HepG2 (cell line): Measurements from ENCODE around the gene KTN1. TPM values are rescaled to one million over a fixed set of nuclear protein-coding genes. Genes with fewer than 3 reads are reported as not detected.

ENCODE experiments used
- ATAC-seq: fragments of 200-7000 bp; cut with Tn5 transposase; 3 replicates; pipeline ENCODE4 v1.9.1; 2020; ENCODE audit warnings: mild to moderate bottlenecking, moderate library complexity
- BruUV-seq: library from RNA; stranded (reverse); fragments of 400-500 nt; replicated peaks from 2 replicates; lab custom pipeline; 2021; lab: Mats Ljungman, UMichigan
- CTCF ChIA-PET: fragments of 300-600 bp; formaldehyde crosslinking; extraction: SDS; loops from one replicate; lab custom pipeline; 2021; ENCODE audit warnings: low total read pairs, inconsistent platforms, low intra/inter-chr PET ratio; lab: Yijun Ruan, JAX
- POLR2A ChIA-PET: fragments of 350-600 bp; sonication (Branson Sonifier 250); formaldehyde crosslinking; loops from one replicate; lab custom pipeline; 2020; ENCODE audit warnings: antibody characterized with exemption, inconsistent platforms; lab: Yijun Ruan, JAX
- DNase-seq: peaks from one replicate; pipeline ENCODE4 v3.0.0-alpha.2; 2015; ENCODE audit warnings: low spot score
- FAIRE-seq: peaks from 3 replicates; lab custom pipeline; 2011; peaks lifted over from hg19 to GRCh38; lab: Jason Lieb, UNC
- H2AFZ ChIP-seq: one replicate; pipeline ENCODE4 v1.6.1; 2011; ENCODE audit warnings: low read length, inconsistent platforms
- H3K27ac ChIP-seq: fragments of 300-600 bp; 3 replicates; pipeline ENCODE4 v1.8.0; 2011; ENCODE audit warnings: mixed run types, mild to moderate bottlenecking, mixed read lengths, low read length, inconsistent platforms; ENCODE audit not compliant: insufficient read depth; ENCODE audit errors: extremely low read length
- H3K27me3 ChIP-seq, 2 experiments: fragments of 200-600 bp in 1 of 2; 2 replicates in 1 of 2; 3 replicates in 1 of 2; pipeline versions ENCODE4 v1.6.0 to v1.8.0; 2011; ENCODE audit warnings: low read length in 2 of 2, mild to moderate bottlenecking in 2 of 2, moderate library complexity in 2 of 2, inconsistent platforms in 1 of 2; ENCODE audit not compliant: insufficient read depth in 2 of 2, control insufficient read depth in 1 of 2
- H3K36me3 ChIP-seq, 2 experiments: fragments of 200-600 bp in 1 of 2; replicated peaks in 1 of 2; 2 replicates in 1 of 2; 3 replicates in 1 of 2; pipeline versions ENCODE4 v1.5.1 to v1.8.0; 2011; ENCODE audit warnings: low read length in 2 of 2, inconsistent platforms in 1 of 2; ENCODE audit not compliant: insufficient read depth in 2 of 2, control insufficient read depth in 1 of 2
- H3K4me1 ChIP-seq: 2 replicates; pipeline ENCODE4 v1.5.1; 2012; ENCODE audit warnings: low read length, inconsistent platforms; ENCODE audit not compliant: insufficient read depth
- H3K4me2 ChIP-seq: 2 replicates; pipeline ENCODE4 v1.6.0; 2011; ENCODE audit warnings: low read depth, low read length, inconsistent platforms
- H3K4me3 ChIP-seq, 3 experiments: fragments of 200-600 bp in 1 of 3; sonication (generic), shearing (Covaris generic) in 1 of 3; replicated peaks in 1 of 3; 2 replicates each; pipeline ENCODE4 v1.5.1; 2011 to 2016; ENCODE audit warnings: low read length in 3 of 3, inconsistent platforms in 2 of 3, low read depth in 2 of 3, mild to moderate bottlenecking in 2 of 3, control low read depth in 1 of 3, mixed read lengths in 1 of 3; ENCODE audit not compliant: insufficient read depth in 1 of 3
- H3K79me2 ChIP-seq: one replicate; pipeline ENCODE4 v1.6.1; 2011; ENCODE audit warnings: low read length, inconsistent platforms; ENCODE audit not compliant: insufficient read depth
- H3K9ac ChIP-seq: 2 replicates; pipeline ENCODE4 v1.6.0; 2011; ENCODE audit warnings: mild to moderate bottlenecking, low read depth, low read length, inconsistent platforms; ENCODE audit not compliant: insufficient read depth
- H3K9me3 ChIP-seq: 2 replicates; pipeline ENCODE4 v1.5.1; 2012; ENCODE audit warnings: mild to moderate bottlenecking, low read length
- H4K20me1 ChIP-seq: 2 replicates; pipeline ENCODE4 v1.6.0; 2011; ENCODE audit warnings: inconsistent platforms, mild to moderate bottlenecking, low read length, moderate library complexity; ENCODE audit not compliant: insufficient read depth
- AHR ChIP-seq: IDR thresholded peaks from 2 replicates; pipeline ENCODE4 v1.6.1; 2018; ENCODE audit warnings: missing genetic modification reagents, missing compliant biosample characterization
- ASH2L ChIP-seq: fragments of 300-600, 200-600 bp; sonication (generic); IDR thresholded peaks from 2 replicates; pipeline ENCODE4 v1.7.0; 2017; ENCODE audit warnings: low read depth, mild to moderate bottlenecking, moderate library complexity, mixed read lengths, low read length; ENCODE audit not compliant: insufficient read length
- EHMT2 ChIP-seq: fragments of 200-600 bp; sonication (generic); IDR thresholded peaks from 2 replicates; pipeline ENCODE4 v1.7.0; 2017; ENCODE audit warnings: antibody characterized with exemption, low read depth, low read length, borderline replicate concordance
- KLF15 ChIP-seq: sonication (generic); formaldehyde crosslinking; IDR thresholded peaks from 2 replicates; pipeline ENCODE4 v1.8.1; 2023; ENCODE audit warnings: borderline replicate concordance, mild to moderate bottlenecking, inconsistent platforms, missing genetic modification reagents, mixed read lengths
- NCOR1 ChIP-seq: fragments of 200-600 bp; sonication (generic); IDR thresholded peaks from 2 replicates; pipeline ENCODE4 v1.7.0; 2017; ENCODE audit warnings: antibody characterized with exemption, low read length, borderline replicate concordance
- NFIC ChIP-seq: IDR thresholded peaks from 2 replicates; pipeline ENCODE4 v1.6.1; 2012; ENCODE audit warnings: mild to moderate bottlenecking, low read length, inconsistent platforms
- ZBTB42 ChIP-seq: sonication (generic); formaldehyde crosslinking; IDR thresholded peaks from 2 replicates; pipeline ENCODE4 v1.5.0; 2020; ENCODE audit warnings: mild to moderate bottlenecking, missing genetic modification reagents
- ZNF552 ChIP-seq: sonication (generic); formaldehyde crosslinking; IDR thresholded peaks from 2 replicates; pipeline ENCODE4 v1.9.0; 2022; ENCODE audit warnings: missing genetic modification reagents, mild to moderate bottlenecking, borderline replicate concordance
- ZNF710 ChIP-seq: sonication (generic); formaldehyde crosslinking; IDR thresholded peaks from 2 replicates; pipeline ENCODE4 v1.5.0; 2020; ENCODE audit warnings: mild to moderate bottlenecking, missing genetic modification reagents, borderline replicate concordance
- WGBS: methylation state at CpG from one replicate; pipeline ENCODE4 v1.1.6; 2017; ENCODE audit warnings: low lambda C conversion rate; 5-methylcytosine and 5-hydroxymethylcytosine counted together
- in situ Hi-C: cut with HindIII; loops from 2 replicates; pipeline ENCODE4 v1.10.0; 2017; ENCODE audit warnings: low pct_unique_long_range_greater_than_20kb; ENCODE audit not compliant: extremely low pct_ligation_motif_present
- intact Hi-C: fragments of 100-400 bp; cut with micrococcal nuclease; formaldehyde crosslinking; loops from one replicate; pipeline ENCODE4 v1.10.0; 2022; ENCODE audit not compliant: unreplicated experiment
- polyA plus RNA-seq, 8 experiments: library from polyadenylated mRNA; depleted of rRNA in 3 of 8; stranded (reverse) in 7 of 8; unstranded in 1 of 8; fragments of >200 nt; fragmentation: Illumina TruSeq in 4 of 8; extraction: Trizol in 4 of 8; gene quantifications; 2 replicates each; pipeline versions ENCODE4 v1.2.1 to v1.2.3, GENCODE V29; 2011 to 2016; ENCODE audit warnings: low read depth in 4 of 8, missing spikeins in 1 of 8, mixed read lengths in 1 of 8; ENCODE audit not compliant: insufficient read depth in 1 of 8
- total RNA-seq, 5 experiments: library from RNA; depleted of rRNA; stranded (reverse); fragments of >200 nt; fragmentation: Illumina TruSeq; extraction: Trizol; gene quantifications; 2 replicates each; pipeline ENCODE4 v1.2.3, GENCODE V29; 2016; ENCODE audit warnings: low read depth in 1 of 5

The KTN1 gene
- total and polyA plus RNA-seq, 2 of the 13 experiments (the other 11 are each of a cell fraction or from before 2014, with no cell fraction given): 60.6 to 169 TPM

GRCh38 chr14:55539975-55540374 lies 40.0 kb upstream of the KTN1 start:
- intact Hi-C loops: no loop called here
- 84% methylated on average over 2 of the region's 2 CpGs for WGBS
- BruUV-seq: no TSS peak

More at GRCh38 chr14:55539975-55540374, 40.0 kb upstream of the KTN1 start:
- TF ChIP-seq ZNF552 (no peak), NCOR1 (no peak), ASH2L (no peak), ZNF710 (no peak), AHR (no peak), KLF15 (CRISPR knock-in tag) (no peak), EHMT2 (no peak), NFIC (no peak), ZBTB42 (CRISPR knock-in tag) (no peak)
- in situ Hi-C loops: no loop called here
- no peaks in the 10 kb centered on the region for H3K27me3 ChIP-seq
- no peak overlapping the region for H3K4me3 ChIP-seq
- ChIA-PET POLR2A (no interaction called here), CTCF (no interaction called here)
- no peaks in the 10 kb centered on the region for H4K20me1 ChIP-seq
- H3K36me3 ChIP-seq: no peaks in the 10 kb centered on the region
- H3K79me2 ChIP-seq: no peaks in the 10 kb centered on the region
- ATAC-seq (no peak), FAIRE-seq (no peak), DNase-seq (no peak)
- H3K4me1 ChIP-seq: no peaks in the 10 kb centered on the region
- H3K9me3 ChIP-seq: peaks cover 9% of the 10 kb centered on the region
- no peak overlapping the region for H3K27ac ChIP-seq
- H2AFZ ChIP-seq: no peak overlapping the region
- H3K9ac ChIP-seq: no peak overlapping the region
- H3K4me2 ChIP-seq: no peak overlapping the region
